GM12878 (cell line): ENCODE results near the gene PPP1R12A. TPM values are rescaled to one million over a fixed set of nuclear protein-coding genes. Genes with fewer than 3 reads are reported as not detected.

Source experiments
- ATAC-seq: fragments of 200-7000 bp; cut with Tn5 transposase; 3 replicates; pipeline ENCODE4 v1.9.1; 2020; ENCODE audit warnings: mild to moderate bottlenecking, moderate library complexity
- BruUV-seq: library from RNA; stranded (reverse); fragments of 400-500 nt; replicated peaks from 2 replicates; lab custom pipeline; 2021; lab: Mats Ljungman, UMichigan
- CTCF ChIA-PET: fragments of 300-600 bp; sonication (Branson Sonifier 250); formaldehyde crosslinking; extraction: SDS; loops from one replicate; lab custom pipeline; 2021; ENCODE audit warnings: inconsistent platforms; lab: Yijun Ruan, JAX
- POLR2A ChIA-PET: fragments of 350-600 bp; formaldehyde crosslinking; extraction: SDS; loops from one replicate; lab custom pipeline; 2021; ENCODE audit warnings: inconsistent platforms; lab: Charles Lee
- RAD21 ChIA-PET: fragments of 300-600 bp; sonication (Branson Sonifier 250); formaldehyde crosslinking; loops from one replicate; lab custom pipeline; 2023; ENCODE audit warnings: antibody characterized with exemption; ENCODE audit not compliant: unreplicated experiment; lab: Charles Lee
- SMC1A ChIA-PET: fragments of 300-600 bp; sonication (Branson Sonifier 250); formaldehyde crosslinking; loops from one replicate; lab custom pipeline; 2023; ENCODE audit not compliant: unreplicated experiment, uncharacterized antibody; lab: Charles Lee
- DNase-seq: peaks from one replicate; pipeline ENCODE4 v3.0.0-alpha.2; 2011; ENCODE audit warnings: low read depth, low spot score
- FAIRE-seq: peaks from 3 replicates; lab custom pipeline; 2011; peaks lifted over from hg19 to GRCh38; lab: Jason Lieb, UNC
- H2AFZ ChIP-seq: 2 replicates; pipeline ENCODE4 v1.6.0; 2011; ENCODE audit warnings: low read depth, low read length, control low read depth; ENCODE audit not compliant: control insufficient read depth
- H3K27ac ChIP-seq: 2 replicates; pipeline ENCODE4 v1.5.1; 2011; ENCODE audit warnings: control low read depth; ENCODE audit not compliant: control insufficient read depth, insufficient read depth
- H3K27me3 ChIP-seq, 2 experiments: replicated peaks in 1 of 2; 2 replicates each; pipeline versions ENCODE4 v1.6.0 to v1.6.1; 2011; ENCODE audit warnings: low read length in 1 of 2; ENCODE audit not compliant: control insufficient read depth in 2 of 2, insufficient read depth in 2 of 2
- H3K36me3 ChIP-seq, 2 experiments: 2 replicates each; pipeline ENCODE4 v1.5.1; 2011; ENCODE audit warnings: low read length in 1 of 2; ENCODE audit not compliant: control insufficient read depth in 2 of 2, insufficient read depth in 2 of 2
- H3K4me1 ChIP-seq: 2 replicates; pipeline ENCODE4 v1.6.1; 2011; ENCODE audit warnings: mild to moderate bottlenecking, low read length, moderate library complexity, mixed read lengths; ENCODE audit not compliant: control insufficient read depth, insufficient read depth
- H3K4me2 ChIP-seq: 2 replicates; pipeline ENCODE4 v1.6.0; 2011; ENCODE audit warnings: control low read depth; ENCODE audit not compliant: control insufficient read depth, insufficient read depth
- H3K4me3 ChIP-seq: fragments of 200-600 bp; sonication (generic); 2 replicates; pipeline ENCODE4 v1.5.1; 2016
- H3K79me2 ChIP-seq: 2 replicates; pipeline ENCODE4 v1.6.0; 2011; ENCODE audit warnings: low read length; ENCODE audit not compliant: control insufficient read depth, insufficient read depth
- H3K9ac ChIP-seq: 2 replicates; pipeline ENCODE4 v1.8.0; 2011; ENCODE audit warnings: low read length, control low read depth, mixed read lengths; ENCODE audit not compliant: control insufficient read depth, insufficient read depth
- H3K9me3 ChIP-seq: replicated peaks from 3 replicates; pipeline ENCODE4 v1.5.1; 2011; ENCODE audit warnings: mild to moderate bottlenecking, low read length; ENCODE audit not compliant: control insufficient read depth, insufficient read depth
- H4K20me1 ChIP-seq: 2 replicates; pipeline ENCODE4 v1.6.0; 2011; ENCODE audit not compliant: control insufficient read depth, insufficient read depth
- CREB1 ChIP-seq: IDR thresholded peaks from 2 replicates; pipeline ENCODE4 v1.6.1; 2012; ENCODE audit warnings: low read depth, mild to moderate bottlenecking, inconsistent platforms
- EP300 ChIP-seq, 2 experiments: fragments of 150-350 bp in 1 of 2; IDR thresholded peaks; 2 replicates each; pipeline ENCODE4 v1.6.1; 2011 to 2012; ENCODE audit warnings: low read depth in 2 of 2, low read length in 2 of 2, borderline replicate concordance in 1 of 2, improper control_type of control experiment in 1 of 2, inconsistent platforms in 1 of 2; ENCODE audit not compliant: control insufficient read depth in 1 of 2
- IRF4 ChIP-seq: IDR thresholded peaks from 2 replicates; pipeline ENCODE4 v1.6.1; 2011; ENCODE audit warnings: low read depth, low read length
- KAT2A ChIP-seq: conservative IDR thresholded peaks from 2 replicates; pipeline ENCODE4 v1.6.1; 2011; ENCODE audit warnings: low read depth, low read length; ENCODE audit not compliant: control insufficient read depth
- MEF2A ChIP-seq: IDR thresholded peaks from 2 replicates; pipeline ENCODE4 v1.6.1; 2011; ENCODE audit warnings: low read depth, mild to moderate bottlenecking, low read length, moderate library complexity; ENCODE audit not compliant: insufficient read depth
- NFIC ChIP-seq: IDR thresholded peaks from 2 replicates; pipeline ENCODE4 v1.6.1; 2012; ENCODE audit warnings: low read depth, mild to moderate bottlenecking, inconsistent platforms, low read length, moderate library complexity
- NRF1 ChIP-seq: conservative IDR thresholded peaks from 2 replicates; pipeline ENCODE4 v1.6.1; 2011; ENCODE audit warnings: mild to moderate bottlenecking, low read depth, low read length, improper control_type of control experiment
- PKNOX1 ChIP-seq: fragments of 450-650 bp; IDR thresholded peaks from 2 replicates; pipeline ENCODE4 v1.6.1; 2016; ENCODE audit warnings: mild to moderate bottlenecking
- SPI1 ChIP-seq: IDR thresholded peaks from 2 replicates; pipeline ENCODE4 v1.6.1; 2011; ENCODE audit warnings: low read depth, mild to moderate bottlenecking, low read length, moderate library complexity, borderline replicate concordance; ENCODE audit not compliant: insufficient read depth
- SREBF1 ChIP-seq: IDR thresholded peaks from 2 replicates; pipeline ENCODE4 v1.6.1; 2012; ENCODE audit warnings: mild to moderate bottlenecking, low read length
- ZNF24 ChIP-seq: fragments of 450-650 bp; IDR thresholded peaks from 2 replicates; pipeline ENCODE4 v1.6.1; 2017; ENCODE audit warnings: antibody characterized with exemption, mild to moderate bottlenecking
- in situ Hi-C: fragments of 300-500 bp; cut with MboI; formaldehyde crosslinking; loops from 9 replicates; pipeline ENCODE4 v1.14.3; 2018; ENCODE audit warnings: mixed read lengths
- intact Hi-C: fragments of 100-400 bp; cut with micrococcal nuclease; formaldehyde crosslinking; loops from one replicate; pipeline ENCODE4 v1.14.2; 2022; ENCODE audit not compliant: unreplicated experiment
- polyA plus RNA-seq, 11 experiments: library from polyadenylated mRNA; depleted of rRNA in 4 of 11; unstranded in 6 of 11; stranded (reverse) in 5 of 11; fragments of >200 nt; fragmentation: Nextera tagmentation in 4 of 11; fragmentation: Illumina TruSeq in 1 of 11; extraction: Ambion mirVana in 4 of 11; extraction: Trizol in 1 of 11; gene quantifications; 1 replicate in 1 of 11; 2 replicates in 10 of 11; pipeline versions ENCODE4 v1.2.1 to v1.2.3, GENCODE V29; 2011 to 2016; ENCODE audit warnings: inconsistent platforms in 2 of 11, missing spikeins in 2 of 11, low read depth in 1 of 11
- total RNA-seq, 4 experiments: library from RNA; depleted of rRNA in 3 of 4; stranded (reverse); fragments of >200 nt in 3 of 4; fragmentation: Illumina TruSeq in 1 of 4; extraction: Trizol in 1 of 4; gene quantifications; 2 replicates each; pipeline versions ENCODE4 v1.2.1 to v1.2.3, GENCODE V29; 2013 to 2021
- TF ChIP-seq, protein P1 (sequence below): fragments of 450-650 bp; IDR thresholded peaks from 2 replicates; pipeline ENCODE4 v1.6.1; 2017; ENCODE audit warnings: antibody characterized with exemption, mild to moderate bottlenecking, moderate library complexity
- TF ChIP-seq, protein P2 (sequence below): fragments of 450-650 bp; IDR thresholded peaks from 2 replicates; pipeline ENCODE4 v1.6.1; 2017; ENCODE audit warnings: low read depth, mild to moderate bottlenecking, moderate library complexity

PPP1R12A gene
- total and polyA plus RNA-seq, 10 of the 15 experiments (the other 5 are each of a cell fraction or from before 2014, with no cell fraction given): 22.8 to 134 (median 51.4) TPM

- no peak for TF ChIP-seq SPI1
- no peak for TF ChIP-seq SREBF1
- TF ChIP-seq MEF2A: no peak
- no peak for TF ChIP-seq NRF1
- TF ChIP-seq NFIC: no peak
- TF ChIP-seq, protein P1, sequence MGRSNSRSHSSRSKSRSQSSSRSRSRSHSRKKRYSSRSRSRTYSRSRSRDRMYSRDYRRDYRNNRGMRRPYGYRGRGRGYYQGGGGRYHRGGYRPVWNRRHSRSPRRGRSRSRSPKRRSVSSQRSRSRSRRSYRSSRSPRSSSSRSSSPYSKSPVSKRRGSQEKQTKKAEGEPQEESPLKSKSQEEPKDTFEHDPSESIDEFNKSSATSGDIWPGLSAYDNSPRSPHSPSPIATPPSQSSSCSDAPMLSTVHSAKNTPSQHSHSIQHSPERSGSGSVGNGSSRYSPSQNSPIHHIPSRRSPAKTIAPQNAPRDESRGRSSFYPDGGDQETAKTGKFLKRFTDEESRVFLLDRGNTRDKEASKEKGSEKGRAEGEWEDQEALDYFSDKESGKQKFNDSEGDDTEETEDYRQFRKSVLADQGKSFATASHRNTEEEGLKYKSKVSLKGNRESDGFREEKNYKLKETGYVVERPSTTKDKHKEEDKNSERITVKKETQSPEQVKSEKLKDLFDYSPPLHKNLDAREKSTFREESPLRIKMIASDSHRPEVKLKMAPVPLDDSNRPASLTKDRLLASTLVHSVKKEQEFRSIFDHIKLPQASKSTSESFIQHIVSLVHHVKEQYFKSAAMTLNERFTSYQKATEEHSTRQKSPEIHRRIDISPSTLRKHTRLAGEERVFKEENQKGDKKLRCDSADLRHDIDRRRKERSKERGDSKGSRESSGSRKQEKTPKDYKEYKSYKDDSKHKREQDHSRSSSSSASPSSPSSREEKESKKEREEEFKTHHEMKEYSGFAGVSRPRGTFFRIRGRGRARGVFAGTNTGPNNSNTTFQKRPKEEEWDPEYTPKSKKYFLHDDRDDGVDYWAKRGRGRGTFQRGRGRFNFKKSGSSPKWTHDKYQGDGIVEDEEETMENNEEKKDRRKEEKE: no peak
Measured at GRCh38 chr12:79826267-79827128, 108.4 kb downstream of the PPP1R12A start (continued).

DNA sequence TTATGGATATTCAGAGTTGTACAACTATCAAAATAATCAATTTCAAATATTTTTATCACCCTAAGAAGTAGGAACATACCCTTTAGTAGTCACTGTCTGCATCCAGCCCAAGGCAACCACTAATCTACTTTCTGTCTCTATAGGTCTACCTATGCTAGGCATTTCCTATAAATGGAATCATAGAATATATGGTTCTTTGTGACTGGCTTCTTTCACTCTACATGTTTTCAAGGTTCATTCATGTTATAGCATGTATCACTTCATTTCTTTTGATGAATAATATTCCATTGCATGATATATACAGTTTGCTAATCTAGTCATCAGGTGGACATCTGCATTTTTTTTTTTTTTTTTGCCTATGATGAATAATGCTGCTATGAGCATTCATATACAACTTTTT, 112.4 kb downstream of the PPP1R12A start:
- peaks cover 3% of the 10 kb centered on the region; the same call in 1 of the 2 replicates for H3K4me1 ChIP-seq
- DNase-seq: no peak
- no peak for FAIRE-seq
- H3K4me2 ChIP-seq: no peak overlapping the region
- in situ Hi-C loops: no loop called here
- ATAC-seq: no peak
- POLR2A ChIA-PET: interaction anchor here (0.5 kb wide), 1 partner anchor 11 kb away, joined by 5 read pairs; no protein-coding TSS in a partner anchor
- SMC1A ChIA-PET: interaction anchor here (0.9 to 1.4 kb wide), 3 partner anchors 15 to 108 kb away, joined by 3 to 6 read pairs (median 4); no protein-coding TSS in a partner anchor
- H3K27ac ChIP-seq: no peak overlapping the region
- H3K4me3 ChIP-seq: no peak overlapping the region
- no peaks in the 10 kb centered on the region for H3K27me3 ChIP-seq
- RAD21 ChIA-PET: no interaction called here
- peaks cover 0 to 35% of the 10 kb centered on the region in 2 experiments; a peak in 2 of 4 replicates for H3K36me3 ChIP-seq
- no peaks in the 10 kb centered on the region; the same call in 1 of the 2 replicates for H3K79me2 ChIP-seq
- no peaks in the 10 kb centered on the region for H3K9me3 ChIP-seq
- no peak for TF ChIP-seq EP300 (IDR thresholded peaks at IDR 0.05; ENCODE audit: borderline replicate concordance in 1 of 2, control insufficient read depth in 1 of 2, low read depth in 2 of 2, low read length in 2 of 2)
- no peak for TF ChIP-seq ZNF24
- TF ChIP-seq KAT2A: no peak
- no peak for TF ChIP-seq NFIC
- TF ChIP-seq IRF4: no peak
- no peak for TF ChIP-seq CREB1
- TF ChIP-seq, protein P2, sequence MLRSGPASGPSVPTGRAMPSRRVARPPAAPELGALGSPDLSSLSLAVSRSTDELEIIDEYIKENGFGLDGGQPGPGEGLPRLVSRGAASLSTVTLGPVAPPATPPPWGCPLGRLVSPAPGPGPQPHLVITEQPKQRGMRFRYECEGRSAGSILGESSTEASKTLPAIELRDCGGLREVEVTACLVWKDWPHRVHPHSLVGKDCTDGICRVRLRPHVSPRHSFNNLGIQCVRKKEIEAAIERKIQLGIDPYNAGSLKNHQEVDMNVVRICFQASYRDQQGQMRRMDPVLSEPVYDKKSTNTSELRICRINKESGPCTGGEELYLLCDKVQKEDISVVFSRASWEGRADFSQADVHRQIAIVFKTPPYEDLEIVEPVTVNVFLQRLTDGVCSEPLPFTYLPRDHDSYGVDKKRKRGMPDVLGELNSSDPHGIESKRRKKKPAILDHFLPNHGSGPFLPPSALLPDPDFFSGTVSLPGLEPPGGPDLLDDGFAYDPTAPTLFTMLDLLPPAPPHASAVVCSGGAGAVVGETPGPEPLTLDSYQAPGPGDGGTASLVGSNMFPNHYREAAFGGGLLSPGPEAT: no peak
- TF ChIP-seq PKNOX1: no peak
- BruUV-seq: no TSS peak
- intact Hi-C loops: no loop called here
- CTCF ChIA-PET: no interaction called here
- no peak overlapping the region for H2AFZ ChIP-seq
- no peaks in the 10 kb centered on the region for H4K20me1 ChIP-seq
- no peak overlapping the region for H3K9ac ChIP-seq
